Activated CD8-positive, alpha-beta T cell treated with anti-CD3 and anti-CD28 coated beads for 36 hours (primary cell): ENCODE results near the gene CSTF2T. TPM values are rescaled to one million over a fixed set of nuclear protein-coding genes. Genes with fewer than 3 reads are reported as not detected.

Source experiments
- ATAC-seq: fragments of 200-7000 bp; cut with Tn5 transposase; one replicate; pipeline ENCODE4 v1.10.0; 2021; ENCODE audit warnings: mild to moderate bottlenecking, moderate library complexity
- CTCF ChIA-PET: fragments of 350-600 bp; sonication (Branson Sonifier 250); formaldehyde crosslinking; loops from one replicate; lab custom pipeline; 2021; ENCODE audit warnings: antibody characterized with exemption; lab: Charles Lee
- POLR2A ChIA-PET: fragments of 350-600 bp; sonication (Branson Sonifier 250); formaldehyde crosslinking; loops from one replicate; lab custom pipeline; 2021; ENCODE audit warnings: antibody characterized with exemption; lab: Charles Lee
- DNase-seq: peaks from one replicate; pipeline ENCODE4 v3.0.0-alpha.2; 2020
- H3K27ac Mint-ChIP-seq: one replicate; pipeline ENCODE4 v1.8.0; 2021; ENCODE audit warnings: mild to moderate bottlenecking, mixed read lengths
- H3K27me3 Mint-ChIP-seq: one replicate; pipeline ENCODE4 v1.8.0; 2021; ENCODE audit warnings: mixed read lengths
- H3K36me3 Mint-ChIP-seq: one replicate; pipeline ENCODE4 v1.8.0; 2021; ENCODE audit warnings: low read depth, mixed read lengths
- H3K4me1 Mint-ChIP-seq: one replicate; pipeline ENCODE4 v1.8.0; 2021; ENCODE audit warnings: low read depth, mixed read lengths
- H3K4me3 Mint-ChIP-seq: one replicate; pipeline ENCODE4 v1.8.0; 2021; ENCODE audit warnings: mild to moderate bottlenecking, moderate library complexity, mixed read lengths
- H3K9me3 Mint-ChIP-seq: one replicate; pipeline ENCODE4 v1.8.0; 2021; ENCODE audit warnings: mixed read lengths
- CTCF ChIP-seq: fragments of 200-600 bp; IDR thresholded peaks from one replicate; pipeline ENCODE4 v1.8.0; 2022; ENCODE audit warnings: antibody characterized with exemption, mild to moderate bottlenecking
- intact Hi-C: fragments of 100-400 bp; cut with micrococcal nuclease; formaldehyde crosslinking; loops from one replicate; pipeline ENCODE4 v1.10.0; 2022
- total RNA-seq, 2 experiments: library from RNA; stranded (reverse); gene quantifications; one replicate each; pipeline ENCODE4 v1.2.3, GENCODE V29; 2021

Gene CSTF2T
- total RNA-seq, 2 experiments from 2014 or later, result 21.2 to 21.7 TPM

GRCh38 chr10:51667678-51668335 lies 31.6 kb downstream of the CSTF2T start:
- CTCF ChIA-PET, result no interaction called here
- H3K36me3 Mint-ChIP-seq, result no peaks in the 10 kb centered on the region
- no peaks in the 10 kb centered on the region for H3K9me3 Mint-ChIP-seq
- H3K27ac Mint-ChIP-seq, result no peak overlapping the region
- no peak for TF ChIP-seq CTCF
- intact Hi-C loops, result no loop called here
- no peak for ATAC-seq
- POLR2A ChIA-PET, result no interaction called here
- DNase-seq, result no peak
- no peaks in the 10 kb centered on the region for H3K4me1 Mint-ChIP-seq
- peaks cover 4% of the 10 kb centered on the region for H3K27me3 Mint-ChIP-seq
- no peak overlapping the region for H3K4me3 Mint-ChIP-seq

- no peak overlapping the region for H3K4me3 Mint-ChIP-seq
- POLR2A ChIA-PET, result no interaction called here
- no peak for ATAC-seq
- H3K36me3 Mint-ChIP-seq, result no peaks in the 10 kb centered on the region
- TF ChIP-seq CTCF, result no peak
- H3K27ac Mint-ChIP-seq, result no peak overlapping the region
- no peaks in the 10 kb centered on the region for H3K9me3 Mint-ChIP-seq
- intact Hi-C loops, result no loop called here
- no peaks in the 10 kb centered on the region for H3K4me1 Mint-ChIP-seq
- DNase-seq, result no peak
- peaks cover 4% of the 10 kb centered on the region for H3K27me3 Mint-ChIP-seq
- CTCF ChIA-PET, result interaction anchor here (1.5 kb wide), 1 partner anchor 244 kb away, joined by 3 read pairs; no protein-coding TSS in a partner anchor
Observed at GRCh38 chr10:51666456-51666855, 32.9 kb downstream of the CSTF2T start.

- intact Hi-C loops, result no loop called here
- peaks cover 6% of the 10 kb centered on the region for H3K27me3 Mint-ChIP-seq
- no peaks in the 10 kb centered on the region for H3K9me3 Mint-ChIP-seq
- no peaks in the 10 kb centered on the region for H3K4me1 Mint-ChIP-seq
- ChIA-PET CTCF (no interaction called here), POLR2A (no interaction called here)
- no peak for TF ChIP-seq CTCF
- no peak overlapping the region for H3K27ac Mint-ChIP-seq
- DNase-seq (no peak), ATAC-seq (no peak)
- no peak overlapping the region for H3K4me3 Mint-ChIP-seq
- no peaks in the 10 kb centered on the region for H3K36me3 Mint-ChIP-seq
Observed at GRCh38 chr10:51663086-51663485, 36.3 kb downstream of the CSTF2T start.

DNA sequence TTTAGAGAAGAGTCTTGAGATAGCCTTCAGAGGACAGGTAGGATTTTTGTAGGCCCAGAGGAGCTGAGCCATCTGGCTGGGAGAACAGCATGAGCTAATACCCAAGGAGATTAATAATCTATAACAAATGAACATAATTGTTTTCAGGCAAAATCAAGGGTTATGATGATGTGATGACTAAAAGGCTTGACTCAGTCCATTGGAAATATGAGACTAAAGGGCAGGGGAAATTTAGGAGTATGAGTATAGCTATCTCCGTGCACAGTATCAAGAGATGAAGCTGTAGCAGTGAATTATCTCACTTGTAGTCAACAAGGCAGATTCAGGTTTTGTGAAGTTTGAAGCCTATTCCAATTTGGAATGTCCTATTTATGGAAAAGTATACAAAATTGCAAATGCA lies 40.1 kb downstream of the CSTF2T start:
- Mint-ChIP-seq H3K9me3 (no peaks in the 10 kb centered on the region), H3K27ac (no peak overlapping the region), H3K27me3 (peaks cover 10% of the 10 kb centered on the region), H3K36me3 (no peaks in the 10 kb centered on the region), H3K4me3 (no peak overlapping the region), H3K4me1 (no peaks in the 10 kb centered on the region)
- ATAC-seq (no peak), DNase-seq (no peak)
- intact Hi-C loops, result no loop called here
- POLR2A ChIA-PET, result no interaction called here
- TF ChIP-seq CTCF, result no peak
- CTCF ChIA-PET, result no interaction called here

DNA sequence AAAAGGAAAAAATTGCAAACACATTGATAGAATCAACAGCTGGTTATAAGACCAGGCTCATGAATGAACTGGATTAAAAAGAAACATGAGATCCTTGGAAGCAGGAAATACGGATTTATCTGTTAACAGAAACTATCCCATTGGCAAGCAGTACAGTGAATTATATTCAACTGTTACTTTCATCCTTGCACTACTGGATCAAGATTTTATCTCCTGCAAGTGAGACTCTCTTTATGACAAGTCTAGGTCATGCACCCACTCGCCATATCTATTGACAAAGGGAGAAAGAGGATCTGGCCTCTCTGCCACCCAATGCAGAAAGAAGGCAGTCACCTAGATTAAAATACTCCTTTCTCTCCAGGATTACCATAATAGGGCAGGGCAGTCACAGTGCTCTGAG lies 41.4 kb downstream of the CSTF2T start:
- Mint-ChIP-seq H3K27ac (no peak overlapping the region), H3K4me1 (no peaks in the 10 kb centered on the region), H3K9me3 (no peaks in the 10 kb centered on the region), H3K36me3 (no peaks in the 10 kb centered on the region), H3K4me3 (no peak overlapping the region), H3K27me3 (peaks cover 12% of the 10 kb centered on the region)
- ChIA-PET POLR2A (no interaction called here), CTCF (no interaction called here)
- intact Hi-C loops, result no loop called here
- DNase-seq (no peak), ATAC-seq (no peak)
- no peak for TF ChIP-seq CTCF
